H1 (cell line): Measurements from ENCODE around the gene DCUN1D3. TPM values are rescaled to one million over a fixed set of nuclear protein-coding genes. Genes with fewer than 3 reads are reported as not detected.

ENCODE experiments used
- CTCF ChIA-PET: fragments of 300-600 bp; sonication (Branson Sonifier 250); formaldehyde crosslinking; loops from one replicate; lab custom pipeline; 2021; ENCODE audit not compliant: partially characterized antibody; lab: Charles Lee
- POLR2A ChIA-PET: fragments of 300-600 bp; sonication (Branson Sonifier 250); formaldehyde crosslinking; loops from one replicate; lab custom pipeline; 2021; ENCODE audit warnings: inconsistent platforms; ENCODE audit not compliant: partially characterized antibody; lab: Charles Lee
- DNase-seq, 2 experiments: peaks; one replicate each; pipeline versions ENCODE4 v3.0.0 to v3.0.0-alpha.2; 2010 to 2022; ENCODE audit warnings: low spot score in 2 of 2, low read depth in 1 of 2, mixed read lengths in 1 of 2
- FAIRE-seq: peaks from 2 replicates; lab custom pipeline; 2011; peaks lifted over from hg19 to GRCh38; lab: Jason Lieb, UNC
- H2AFZ ChIP-seq: 2 replicates; pipeline ENCODE4 v1.8.1; 2012; ENCODE audit warnings: low read length, inconsistent platforms
- H2AK5ac ChIP-seq: 2 replicates; pipeline ENCODE4 v1.6.1; 2013; ENCODE audit warnings: low read depth, low read length
- H2BK120ac ChIP-seq: replicated peaks from 2 replicates; pipeline ENCODE3; 2013; ENCODE audit warnings: low read depth, low read length, inconsistent platforms
- H2BK12ac ChIP-seq: 2 replicates; pipeline ENCODE4 v1.6.1; 2013; ENCODE audit warnings: low read depth, low read length
- H2BK15ac ChIP-seq: 2 replicates; pipeline ENCODE4 v1.6.1; 2013; ENCODE audit warnings: low read length
- H2BK20ac ChIP-seq: 2 replicates; pipeline ENCODE4 v1.6.1; 2013; ENCODE audit warnings: low read length
- H2BK5ac ChIP-seq: 2 replicates; pipeline ENCODE4 v1.6.1; 2013; ENCODE audit warnings: low read depth, low read length
- H3K14ac ChIP-seq: 2 replicates; pipeline ENCODE4 v1.6.1; 2013; ENCODE audit warnings: inconsistent platforms; ENCODE audit not compliant: insufficient read length
- H3K18ac ChIP-seq: 2 replicates; pipeline ENCODE4 v1.6.1; 2013; ENCODE audit warnings: low read length; ENCODE audit errors: extremely low read depth
- H3K23ac ChIP-seq: 2 replicates; pipeline ENCODE4 v1.6.1; 2013; ENCODE audit warnings: inconsistent platforms; ENCODE audit not compliant: insufficient read length
- H3K23me2 ChIP-seq: 2 replicates; pipeline ENCODE4 v1.6.1; 2013; ENCODE audit warnings: low read depth, low read length
- H3K27ac ChIP-seq: 2 replicates; pipeline ENCODE4 v1.6.1; 2011; ENCODE audit warnings: low read depth, low read length, inconsistent platforms
- H3K27me3 ChIP-seq, 4 experiments: replicated peaks in 1 of 4; 1 replicate in 1 of 4; 2 replicates in 3 of 4; pipeline versions ENCODE4 v1.6.1 to v1.8.1; 2011 to 2013; ENCODE audit warnings: low read length in 3 of 4, mild to moderate bottlenecking in 3 of 4, inconsistent platforms in 2 of 4, mixed read lengths in 2 of 4, moderate library complexity in 1 of 4; ENCODE audit not compliant: control insufficient read depth in 3 of 4, insufficient read depth in 3 of 4; ENCODE audit errors: extremely low read depth in 1 of 4
- H3K36me3 ChIP-seq, 4 experiments: 2 replicates each; pipeline versions ENCODE4 v1.6.1 to v1.8.1; 2011 to 2013; ENCODE audit warnings: mild to moderate bottlenecking in 4 of 4, low read length in 3 of 4, moderate library complexity in 2 of 4, control low read depth in 1 of 4, inconsistent platforms in 1 of 4; ENCODE audit not compliant: insufficient read depth in 4 of 4, control insufficient read depth in 2 of 4
- H3K4ac ChIP-seq: replicated peaks from 2 replicates; pipeline ENCODE3; 2013; ENCODE audit warnings: low read length, low read depth, mixed read lengths, inconsistent platforms; ENCODE audit not compliant: insufficient read length
- H3K4me1 ChIP-seq, 4 experiments: replicated peaks in 1 of 4; 1 replicate in 1 of 4; 2 replicates in 3 of 4; pipeline versions ENCODE4 v1.6.1 to v1.8.1; 2011 to 2013; ENCODE audit warnings: low read length in 3 of 4, inconsistent platforms in 2 of 4, mixed read lengths in 1 of 4; ENCODE audit not compliant: insufficient read depth in 4 of 4, control insufficient read depth in 3 of 4
- H3K4me2 ChIP-seq, 2 experiments: 2 replicates each; pipeline versions ENCODE4 v1.6.1 to v1.8.1; 2011 to 2013; ENCODE audit warnings: low read depth in 2 of 2, low read length in 2 of 2, control low read depth in 1 of 2, inconsistent platforms in 1 of 2, mild to moderate bottlenecking in 1 of 2; ENCODE audit not compliant: insufficient read depth in 1 of 2
- H3K4me3 ChIP-seq, 4 experiments: fragments of 200-600, 300-600 bp in 1 of 4; sonication (generic), shearing (Covaris generic), sonication (Bioruptor Twin) in 1 of 4; 2 replicates each; pipeline versions ENCODE4 v1.5.1 to v1.8.1; 2011 to 2016; ENCODE audit warnings: low read length in 4 of 4, low read depth in 3 of 4, control low read depth in 2 of 4, inconsistent platforms in 2 of 4, mild to moderate bottlenecking in 2 of 4, mixed read lengths in 1 of 4, moderate library complexity in 1 of 4; ENCODE audit not compliant: insufficient read depth in 2 of 4; ENCODE audit errors: extremely low read depth in 1 of 4
- H3K56ac ChIP-seq: replicated peaks from 2 replicates; pipeline ENCODE3; 2013; ENCODE audit warnings: low read depth, mild to moderate bottlenecking, mixed read lengths, low read length, inconsistent platforms; ENCODE audit not compliant: insufficient read length
- H3K79me1 ChIP-seq: 2 replicates; pipeline ENCODE4 v1.6.1; 2013; ENCODE audit warnings: low read depth, low read length, control low read depth
- H3K79me2 ChIP-seq, 2 experiments: 2 replicates each; pipeline versions ENCODE4 v1.6.1 to v1.8.1; 2012 to 2013; ENCODE audit warnings: low read length in 2 of 2, mild to moderate bottlenecking in 2 of 2, inconsistent platforms in 1 of 2; ENCODE audit not compliant: insufficient read depth in 2 of 2, control insufficient read depth in 1 of 2
- H3K9ac ChIP-seq, 4 experiments: replicated peaks in 1 of 4; 1 replicate in 1 of 4; 2 replicates in 3 of 4; pipeline versions ENCODE4 v1.6.1 to v1.8.1; 2011 to 2013; ENCODE audit warnings: low read depth in 3 of 4, low read length in 3 of 4, control low read depth in 2 of 4, mild to moderate bottlenecking in 2 of 4, moderate library complexity in 2 of 4, inconsistent platforms in 1 of 4; ENCODE audit errors: extremely low read depth in 1 of 4
- H3K9me3 ChIP-seq, 2 experiments: 2 replicates each; pipeline versions ENCODE4 v1.6.1 to v1.8.1; 2012 to 2013; ENCODE audit warnings: mild to moderate bottlenecking in 2 of 2, moderate library complexity in 2 of 2, control low read depth in 1 of 2, inconsistent platforms in 1 of 2, low read depth in 1 of 2, low read length in 1 of 2, mixed read lengths in 1 of 2; ENCODE audit not compliant: insufficient read depth in 2 of 2
- H4K20me1 ChIP-seq, 2 experiments: replicated peaks in 1 of 2; 2 replicates each; pipeline versions ENCODE3 to v1.8.1; 2011 to 2013; ENCODE audit warnings: inconsistent platforms in 2 of 2, low read length in 2 of 2, mild to moderate bottlenecking in 1 of 2; ENCODE audit not compliant: insufficient read depth in 2 of 2, control insufficient read depth in 1 of 2
- H4K5ac ChIP-seq: 2 replicates; pipeline ENCODE4 v1.6.1; 2013; ENCODE audit warnings: low read length, low read depth, mixed read lengths, inconsistent platforms; ENCODE audit not compliant: insufficient read length
- H4K8ac ChIP-seq: 2 replicates; pipeline ENCODE4 v1.8.0; 2013; ENCODE audit warnings: mild to moderate bottlenecking, moderate library complexity, low read length, inconsistent platforms; ENCODE audit not compliant: insufficient read depth; ENCODE audit errors: extremely low read depth
- H4K91ac ChIP-seq: replicated peaks from 2 replicates; pipeline ENCODE3; 2013; ENCODE audit warnings: low read length, mixed read lengths, inconsistent platforms; ENCODE audit not compliant: insufficient read length
- ASH2L ChIP-seq: fragments of 200-600, 300-600 bp; sonication (generic); IDR thresholded peaks from one replicate; pipeline ENCODE4 v1.7.1; 2017; ENCODE audit warnings: low read length
- BACH1 ChIP-seq: IDR thresholded peaks from 2 replicates; pipeline ENCODE4 v1.6.1; 2012; ENCODE audit warnings: low read length, improper control_type of control experiment
- BCL11A ChIP-seq, 2 experiments: IDR thresholded peaks; one replicate each; pipeline ENCODE4 v1.6.1; 2011; ENCODE audit warnings: low read depth in 2 of 2, low read length in 2 of 2, mild to moderate bottlenecking in 2 of 2
- CEBPB ChIP-seq: IDR thresholded peaks from 2 replicates; pipeline ENCODE4 v1.6.1; 2012; ENCODE audit warnings: low read depth, low read length
- EP300 ChIP-seq, 2 experiments: IDR thresholded peaks; 1 replicate in 1 of 2; 2 replicates in 1 of 2; pipeline ENCODE4 v1.6.1; 2011 to 2012; ENCODE audit warnings: low read depth in 2 of 2, low read length in 2 of 2, mild to moderate bottlenecking in 2 of 2, borderline replicate concordance in 1 of 2, inconsistent platforms in 1 of 2, moderate library complexity in 1 of 2
- JUND ChIP-seq: IDR thresholded peaks from 2 replicates; pipeline ENCODE4 v1.6.1; 2011; ENCODE audit warnings: mild to moderate bottlenecking, improper control_type of control experiment, low read length
- NANOG ChIP-seq: IDR thresholded peaks from 2 replicates; pipeline ENCODE4 v1.6.1; 2011; ENCODE audit warnings: low read length, low read depth, mild to moderate bottlenecking, inconsistent platforms; ENCODE audit not compliant: insufficient read depth, poor library complexity, severe bottlenecking
- NRF1 ChIP-seq: IDR thresholded peaks from 2 replicates; pipeline ENCODE4 v1.6.1; 2011; ENCODE audit warnings: mild to moderate bottlenecking, low read depth, low read length, improper control_type of control experiment
- SIRT6 ChIP-seq: IDR thresholded peaks from one replicate; pipeline ENCODE4 v1.7.1; 2012; ENCODE audit warnings: low read length, inconsistent platforms
- SIX5 ChIP-seq: IDR thresholded peaks from 2 replicates; pipeline ENCODE4 v1.6.1; 2011; ENCODE audit warnings: mild to moderate bottlenecking, low read depth, low read length
- SUZ12 ChIP-seq: fragments of 200-600 bp; sonication (generic); IDR thresholded peaks from 2 replicates; pipeline ENCODE4 v1.6.1; 2012; ENCODE audit warnings: mild to moderate bottlenecking, inconsistent platforms, low read length, moderate library complexity, mixed read lengths
- WGBS, 2 experiments: shearing (Covaris generic) in 1 of 2; methylation state at CpG; one replicate each; pipeline versions ENCODE4 v1.1.6 to v1.1.7; 2013 to 2015; ENCODE audit warnings: low lambda C conversion rate in 2 of 2, mixed read lengths in 2 of 2, inconsistent platforms in 1 of 2, low coverage in 1 of 2, missing lambda C conversion rate in 1 of 2; ENCODE audit not compliant: insufficient replicate concordance in 2 of 2, insufficient coverage in 1 of 2, insufficient read length in 1 of 2; ENCODE audit errors: extremely low coverage in 1 of 2, missing lambda C conversion rate in 1 of 2; 5-methylcytosine and 5-hydroxymethylcytosine counted together
- polyA plus RNA-seq, 7 experiments: library from polyadenylated mRNA; depleted of rRNA in 3 of 7; stranded (reverse) in 5 of 7; unstranded in 2 of 7; fragments of >200 nt in 5 of 7; fragments of 200-250 nt in 2 of 7; gene quantifications; 1 replicate in 5 of 7; 2 replicates in 1 of 7; 4 replicates in 1 of 7; pipeline versions ENCODE4 v1.2.1 to v1.2.3, GENCODE V29; 2011 to 2013; ENCODE audit warnings: missing spikeins in 2 of 7, mixed read lengths in 2 of 7
- total RNA-seq: library from RNA; stranded (reverse); fragmentation: NEBNext Ultra II Directional; extraction: Animal tissue kit (Norgen Biotek cat#: 25700); gene quantifications from 2 replicates; pipeline ENCODE4 v1.2.1, GENCODE V29; 2021

The DCUN1D3 gene
- total and polyA plus RNA-seq, 2 of the 8 experiments (the other 6 are each of a cell fraction or from before 2014, with no cell fraction given): 3.5 to 18.2 TPM

GRCh38 chr16:20862162-20862960, 37.8 kb downstream of the DCUN1D3 start:
- Histone ChIP-seq H3K4me2 (no peak overlapping the region), H2AK5ac (no peak overlapping the region), H2BK12ac (peak overlapping the region; percentile 55; the same call in 1 of the 2 replicates), H3K27me3 (no peaks in the 10 kb centered on the region), H3K18ac (no peak overlapping the region; the same call in 1 of the 2 replicates), H4K8ac (no peak overlapping the region), H3K56ac (no peak overlapping the region), H3K79me1 (peaks cover 3% of the 10 kb centered on the region; the same call in 1 of the 2 replicates), H3K9me3 (no peaks in the 10 kb centered on the region), H3K4me1 (peaks cover 0 to 8% (median 5%) of the 10 kb centered on the region in 4 experiments; a peak in 5 of 7 replicates), H2BK120ac (no peak overlapping the region), H2BK20ac (no peak overlapping the region), H3K36me3 (peaks cover 0 to 9% (median 2%) of the 10 kb centered on the region in 4 experiments; a peak in 3 of 8 replicates), H2BK15ac (no peak overlapping the region), H3K9ac (no peak overlapping the region), H3K4me3 (no peak overlapping the region), H3K23ac (no peak overlapping the region), H4K5ac (no peak overlapping the region), H3K14ac (no peak overlapping the region), H2AFZ (no peak overlapping the region), H3K27ac (no peak overlapping the region), H3K4ac (no peak overlapping the region), H4K91ac (no peak overlapping the region), H2BK5ac (no peak overlapping the region; the same call in 1 of the 2 replicates), H3K23me2 (no peaks in the 10 kb centered on the region), H4K20me1 (no peaks in the 10 kb centered on the region), H3K79me2 (peaks cover 3 to 45% of the 10 kb centered on the region in 2 experiments; a peak in 2 of 4 replicates)
- DNase-seq (no peak), FAIRE-seq (no peak)
- CTCF ChIA-PET: interaction anchor here (0.5 to 1.2 kb wide), 3 partner anchors 12 to 110 kb away, joined by 3 to 4 read pairs (median 3); no protein-coding TSS in a partner anchor
- POLR2A ChIA-PET: no interaction called here
- 90% methylated on average over 21 of the region's 21 CpGs; no CpG with 5 or more reads in 1 of the 2 experiments for WGBS, 2 experiments
- TF ChIP-seq ASH2L (no peak), CEBPB (no peak), BACH1 (no peak), SUZ12 (no peak), SIX5 (no peak), NRF1 (no peak), JUND (no peak), NANOG (no peak), SIRT6 (no peak), EP300 (IDR thresholded peaks at IDR 0.05; ENCODE audit: borderline replicate concordance in 1 of 2, low read depth in 2 of 2, low read length in 2 of 2) (no peak), BCL11A (IDR thresholded peaks at IDR 0.05; ENCODE audit: low read depth in 2 of 2, low read length in 2 of 2) (no peak)
